HG03095 (cell line): ENCODE results near the gene ALOX5.
A peak's percentile ranks its signal among the peaks of the same experiment; 100 is the strongest.
"Not testable (repeated sequence)": the region's sequence is repeated elsewhere in the genome, so short reads cannot be mapped to it uniquely, and the experiment has no call there.

Experiments
- ATAC-seq: cut with Tn5 transposase; IDR thresholded peaks from one replicate; pipeline ENCODE4 v1.9.1; 2021; ENCODE audit warnings: moderate library complexity; ENCODE audit not compliant: unreplicated experiment

ALOX5 gene

GRCh38 chr10:45461034-45461433, 87.0 kb downstream of the ALOX5 start:
- ATAC-seq, result peak; percentile 65

GRCh38 chr10:45463244-45464116, 89.5 kb downstream of the ALOX5 start:
- ATAC-seq, result no peak

GRCh38 chr10:45464958-45465567, 91.0 kb downstream of the ALOX5 start:
- peak; percentile 39 for ATAC-seq

GRCh38 chr10:45466784-45467183, 92.8 kb downstream of the ALOX5 start:
- no peak for ATAC-seq

- no peak for ATAC-seq
Observed at GRCh38 chr10:45468079-45468478, 94.1 kb downstream of the ALOX5 start.

- ATAC-seq, result no peak
Observed at GRCh38 chr10:45470098-45471012, 96.3 kb downstream of the ALOX5 start.

GRCh38 chr10:45471059-45471458, 97.0 kb downstream of the ALOX5 start:
- no peak for ATAC-seq

GRCh38 chr10:45471531-45472310, 97.7 kb downstream of the ALOX5 start:
- no peak for ATAC-seq

- no peak for ATAC-seq
Observed at GRCh38 chr10:45473126-45473525, 99.1 kb downstream of the ALOX5 start.

GRCh38 chr10:45476559-45476958, 102.5 kb downstream of the ALOX5 start:
- ATAC-seq, result no peak

GRCh38 chr10:45480294-45480693, 106.3 kb downstream of the ALOX5 start:
- ATAC-seq, result no peak

GRCh38 chr10:45481100-45481499, 107.1 kb downstream of the ALOX5 start:
- not testable (repeated sequence) for ATAC-seq

GRCh38 chr10:45483002-45483401, 109.0 kb downstream of the ALOX5 start:
- ATAC-seq, result no peak

GRCh38 chr10:45487735-45488134, 113.7 kb downstream of the ALOX5 start:
- ATAC-seq, result no peak

GRCh38 chr10:45488365-45488764, 114.3 kb downstream of the ALOX5 start:
- ATAC-seq, result no peak

GRCh38 chr10:45490277-45490676, 116.3 kb downstream of the ALOX5 start:
- ATAC-seq, result no peak

GRCh38 chr10:45491061-45491460, 117.0 kb downstream of the ALOX5 start:
- no peak for ATAC-seq
